GM21390 (cell line): ENCODE results near the gene PRR3.
A peak's percentile ranks its signal among the peaks of the same experiment; 100 is the strongest.

Experiments used
- ATAC-seq: cut with Tn5 transposase; IDR thresholded peaks from one replicate; pipeline ENCODE4 v1.9.1; 2021; ENCODE audit not compliant: unreplicated experiment

The PRR3 gene

DNA sequence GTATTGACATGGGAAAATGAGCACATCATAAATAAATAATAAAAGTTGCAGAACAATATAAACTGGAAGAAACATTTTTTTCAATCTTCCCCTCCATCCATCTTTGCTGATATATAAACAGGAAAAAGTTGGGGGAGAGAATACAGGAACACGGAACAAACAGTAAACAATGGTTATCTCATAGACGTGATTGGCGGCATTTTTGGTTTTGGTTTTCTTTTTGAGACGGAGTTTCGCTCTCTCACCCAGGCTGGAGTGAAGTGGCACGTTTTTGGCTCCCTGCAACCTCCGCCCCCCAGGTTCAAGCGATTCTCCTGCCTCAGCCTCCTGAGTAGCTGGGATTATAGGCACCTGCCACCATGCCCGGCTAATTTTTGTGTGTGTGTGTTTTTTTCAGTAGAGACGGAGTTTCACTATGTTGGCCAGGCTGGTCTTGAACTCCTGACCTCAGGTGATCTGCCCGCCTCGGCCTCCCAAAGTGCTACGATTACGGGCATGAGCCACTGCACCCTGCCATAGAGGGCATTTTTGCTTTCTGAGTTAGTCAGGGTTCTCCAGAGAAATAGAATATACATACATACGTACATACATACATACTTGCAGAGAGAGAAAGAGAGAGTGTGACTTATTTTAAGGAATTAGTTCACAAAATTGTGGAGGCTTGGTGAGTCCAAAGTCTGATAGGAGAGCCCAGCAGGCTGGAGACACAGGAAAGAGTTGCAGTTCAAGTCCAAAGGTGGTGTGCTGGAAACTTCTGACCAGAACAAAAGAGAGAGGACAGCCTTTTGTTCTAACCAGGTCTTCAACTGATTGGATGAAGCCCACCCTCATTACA is 23.4 kb upstream of the PRR3 start:
- ATAC-seq: no peak

DNA sequence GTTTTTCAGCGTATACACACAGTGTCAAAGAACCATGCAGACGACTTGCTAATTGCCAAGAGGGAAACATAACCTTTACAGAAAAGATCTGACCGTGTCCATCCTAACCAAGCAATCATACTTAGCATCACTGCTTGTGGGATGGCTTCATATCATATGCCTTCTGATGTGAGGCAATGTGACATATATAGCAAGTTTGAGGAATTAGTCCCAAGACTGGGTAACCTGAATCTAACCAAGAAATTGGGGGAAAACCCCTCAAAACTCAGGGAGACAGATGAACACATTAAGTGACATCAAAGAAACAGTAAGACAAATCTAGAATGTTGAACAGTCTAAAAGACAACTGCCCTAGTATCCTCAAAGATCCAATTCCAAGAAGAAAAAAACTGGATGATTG is 19.2 kb upstream of the PRR3 start:
- ATAC-seq: no peak

DNA sequence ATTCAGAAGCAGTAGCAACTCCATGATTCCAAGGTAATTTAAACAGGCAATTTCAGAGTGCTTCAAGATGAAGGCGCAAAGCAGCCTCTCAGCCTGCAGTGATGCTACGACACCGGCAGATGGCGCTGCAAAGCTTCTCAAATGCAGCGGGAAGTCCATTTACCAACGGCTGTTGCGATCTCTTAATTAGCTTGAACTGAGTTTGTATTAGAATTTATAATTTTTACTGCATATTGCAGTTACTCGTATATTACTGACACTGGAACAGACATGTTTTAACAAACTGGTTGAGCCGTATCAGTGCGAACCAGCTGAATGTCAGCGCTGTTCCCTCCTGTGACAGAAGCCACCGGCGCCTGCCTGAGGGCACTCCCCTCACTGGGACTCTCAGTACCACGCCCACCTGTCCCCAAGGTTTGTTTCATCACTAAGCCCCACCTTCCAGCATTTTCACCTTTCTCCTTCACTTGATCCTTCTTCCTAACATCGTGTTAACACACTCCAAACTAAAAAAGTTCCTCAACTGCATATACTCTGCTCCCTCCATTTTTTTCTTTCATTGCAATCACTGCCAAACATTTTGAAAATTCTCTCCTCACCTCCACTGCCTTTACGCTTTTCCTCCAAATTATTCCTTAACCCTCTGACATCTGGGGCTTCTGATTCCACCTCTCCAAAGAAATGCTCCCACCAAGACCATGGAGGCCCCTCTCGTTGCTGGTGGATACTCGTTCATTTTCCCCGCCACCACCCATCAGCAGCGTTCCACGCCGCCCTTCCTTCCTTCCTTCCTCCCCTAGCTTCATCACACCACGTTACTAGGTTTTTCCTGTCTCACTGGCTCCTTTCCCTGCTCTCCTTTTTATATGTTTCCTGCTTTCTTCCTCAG is 15.3 kb upstream of the PRR3 start:
- no peak for ATAC-seq

DNA sequence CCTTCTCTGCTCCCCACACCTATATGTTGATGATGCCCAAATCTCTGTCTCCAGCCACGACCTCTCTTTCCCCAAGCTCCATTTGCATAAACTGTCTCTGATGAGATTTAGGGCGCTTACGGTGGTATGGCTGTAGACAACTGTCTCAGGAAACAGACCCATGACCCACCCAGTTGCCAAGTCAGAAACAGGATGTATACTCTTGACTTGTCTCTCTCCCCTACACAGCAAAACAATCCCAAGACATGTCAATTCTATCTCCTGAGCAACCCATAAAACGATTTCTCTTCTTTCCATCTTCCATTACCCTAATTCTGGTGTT is 14.7 kb upstream of the PRR3 start:
- no peak for ATAC-seq

DNA sequence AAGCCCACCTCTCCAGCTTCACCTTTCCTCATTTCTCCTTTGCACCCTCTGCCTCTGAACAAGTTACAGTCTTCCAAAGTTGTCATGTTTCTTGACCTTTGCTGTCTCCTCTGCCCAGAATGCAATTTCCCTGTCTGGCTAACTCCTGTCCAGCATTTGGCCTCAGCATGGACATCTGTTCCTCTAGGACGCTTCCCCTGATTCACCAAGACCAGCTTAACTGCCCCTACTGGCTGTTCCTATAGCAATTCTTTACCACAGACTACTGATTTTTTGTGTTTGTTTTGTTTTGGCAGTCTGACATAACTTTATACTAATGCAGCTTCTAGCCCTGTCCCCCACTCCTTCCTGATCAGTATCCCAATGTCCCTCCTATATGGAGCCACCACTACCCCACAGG is 14.2 kb upstream of the PRR3 start:
- no peak for ATAC-seq

DNA sequence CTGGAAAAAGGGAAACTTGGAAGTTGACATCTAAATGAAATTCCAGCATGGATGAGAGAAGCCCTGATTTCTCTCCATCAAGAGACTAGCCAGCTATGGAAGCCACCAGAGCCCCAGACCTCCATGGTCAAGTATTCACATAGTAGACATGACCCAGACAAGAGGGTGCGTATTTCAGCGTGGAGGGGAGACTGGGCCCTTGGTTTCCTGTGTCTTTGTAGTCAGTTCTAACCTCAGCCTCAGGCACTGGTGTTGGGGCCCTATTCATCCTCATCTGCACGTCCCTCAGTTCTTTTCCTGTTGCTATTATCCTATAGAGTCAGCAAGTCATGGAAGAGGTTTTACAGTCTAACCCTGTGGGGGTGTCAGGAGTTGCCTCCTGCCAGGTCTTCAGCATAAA is 13.3 kb upstream of the PRR3 start:
- ATAC-seq: no peak

DNA sequence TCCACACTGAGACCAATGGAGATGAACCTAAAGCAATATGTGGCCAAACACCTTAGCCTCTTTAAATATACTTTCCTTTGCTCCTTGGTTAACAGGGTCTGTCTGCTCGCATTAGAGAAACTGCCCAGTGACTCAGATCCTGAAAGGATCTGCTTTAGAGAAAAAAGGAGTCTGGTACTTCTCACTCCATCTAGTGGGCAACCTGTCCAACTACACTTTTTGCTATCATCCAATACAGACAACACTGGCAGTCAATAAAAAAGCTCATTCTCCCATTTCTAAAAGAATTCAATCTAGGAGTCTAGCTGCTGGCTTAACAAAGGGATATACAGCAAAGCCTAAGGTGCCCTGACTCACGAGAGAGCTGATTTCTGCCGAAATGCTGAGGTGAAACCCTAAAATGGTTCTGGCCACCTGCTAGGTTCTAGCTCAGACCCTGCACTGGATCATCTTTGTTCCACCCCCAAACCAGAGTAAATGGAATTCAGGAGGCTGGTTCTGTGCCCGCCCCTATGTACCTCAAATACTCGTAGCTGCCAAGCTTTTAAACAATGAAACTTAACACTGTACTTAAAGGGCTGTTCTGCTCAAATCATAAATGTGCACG is 12.3 kb upstream of the PRR3 start:
- ATAC-seq: no peak

DNA sequence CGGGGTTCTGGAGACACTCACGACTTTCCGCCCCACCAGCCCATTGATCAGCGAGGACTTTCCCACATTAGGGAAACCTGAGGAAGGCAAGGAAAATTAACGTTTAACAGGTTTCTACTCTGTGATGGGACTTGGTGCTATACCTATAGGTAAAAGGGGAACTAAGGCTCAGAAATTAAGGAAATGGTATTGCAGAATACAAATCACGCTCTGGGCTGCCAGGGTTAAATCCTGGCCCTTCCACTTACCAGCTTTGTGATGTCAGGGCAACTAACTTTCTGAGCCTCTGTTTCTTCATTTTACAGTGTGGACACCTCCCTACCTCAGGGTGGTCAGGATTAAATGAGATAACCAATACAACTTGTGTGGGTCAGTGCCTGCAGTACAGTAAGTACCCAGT is 9.6 kb upstream of the PRR3 start:
- no peak for ATAC-seq

DNA sequence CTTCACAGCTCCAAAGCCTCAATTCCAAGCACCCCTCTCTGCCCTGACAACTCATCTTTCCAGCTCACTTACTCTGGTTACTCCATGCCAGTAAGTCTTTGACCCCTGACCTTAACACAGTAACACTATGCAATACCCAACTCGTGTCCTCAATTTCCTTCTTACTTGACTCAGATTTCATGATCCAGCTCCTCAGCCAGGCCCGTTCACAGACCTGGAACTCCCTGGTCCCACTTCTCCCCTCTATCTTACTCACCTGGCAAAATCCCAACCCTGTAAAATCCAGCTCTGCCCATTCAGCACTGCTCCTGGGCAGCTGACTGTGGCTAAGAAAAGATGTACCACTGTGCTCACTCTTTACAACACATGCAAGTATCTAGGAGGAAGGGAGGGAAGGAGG is 8.7 kb upstream of the PRR3 start:
- ATAC-seq: no peak

DNA sequence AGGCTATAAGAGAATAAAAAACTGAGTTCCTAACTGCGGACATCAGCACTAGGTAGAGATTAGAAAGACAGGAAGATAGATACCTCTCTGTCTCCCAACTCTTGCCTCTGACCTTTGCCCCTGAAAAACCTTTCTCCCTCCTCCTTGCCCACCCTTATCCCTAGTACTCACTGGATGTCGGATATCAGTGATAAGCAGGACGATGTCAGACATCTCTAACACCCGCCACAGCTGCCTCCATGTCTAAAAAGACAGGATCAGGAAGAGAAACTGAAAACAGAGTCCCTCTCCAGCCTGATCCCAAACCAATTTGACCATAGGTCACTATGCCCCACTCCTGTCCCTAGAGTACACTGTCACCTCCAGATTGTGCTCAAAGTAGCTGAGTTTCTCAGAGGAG is 2.7 kb upstream of the PRR3 start:
- ATAC-seq: no peak

DNA sequence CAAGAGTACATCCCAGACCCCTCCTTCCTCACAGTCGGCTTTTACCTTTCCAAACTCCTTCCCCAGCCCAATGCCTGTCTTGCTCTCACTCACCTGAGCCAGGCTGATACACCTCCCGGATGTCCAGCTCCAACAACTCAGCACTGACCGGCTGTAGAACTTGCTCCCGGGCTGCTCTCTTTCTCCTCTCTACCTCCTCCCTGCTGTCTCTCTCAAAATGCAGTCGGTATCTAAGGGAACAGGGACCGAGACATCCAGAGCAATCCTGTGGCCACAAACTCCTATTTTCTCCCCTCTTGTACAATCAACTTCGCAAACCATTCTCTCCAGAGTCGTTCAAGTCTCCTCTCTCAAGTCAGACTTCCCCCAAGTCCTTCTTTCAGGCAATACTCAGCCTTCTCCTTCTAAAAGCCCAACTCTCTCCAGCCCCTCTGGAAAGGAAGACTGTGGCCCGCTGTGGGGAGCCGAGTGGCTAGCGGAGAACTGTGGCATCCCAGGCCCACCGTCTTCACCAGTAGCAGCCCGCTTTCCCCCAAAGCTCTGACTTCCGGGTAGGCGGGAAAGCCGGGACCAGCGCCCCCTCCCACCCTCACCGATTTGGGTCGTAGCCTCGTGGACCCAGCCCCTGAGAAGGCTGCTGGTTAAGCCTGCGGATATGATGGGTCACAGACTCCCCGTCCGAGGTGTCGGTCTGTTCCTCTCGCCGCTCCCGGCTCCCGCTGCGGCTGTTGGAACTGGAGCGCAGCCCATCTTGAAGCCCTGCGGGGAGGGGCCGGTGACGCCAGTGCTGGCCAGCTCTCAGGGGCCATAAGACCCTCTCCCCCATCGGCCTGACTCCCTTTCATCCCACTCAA is 1.9 kb upstream of the PRR3 start:
- no peak for ATAC-seq

DNA sequence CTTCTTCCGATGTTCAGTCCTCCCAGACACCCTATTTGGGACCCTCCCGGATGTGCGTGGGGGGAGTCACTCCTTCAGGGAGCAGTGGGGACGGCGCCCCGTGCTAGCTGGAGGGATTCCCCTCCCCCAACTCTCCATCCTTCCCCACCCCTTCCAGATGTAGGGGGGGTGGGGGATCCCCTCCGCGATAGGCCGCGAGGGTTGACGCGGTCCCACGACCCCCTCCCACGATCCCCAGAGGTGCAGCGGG is 1.4 kb upstream of the PRR3 start:
- ATAC-seq: no peak

DNA sequence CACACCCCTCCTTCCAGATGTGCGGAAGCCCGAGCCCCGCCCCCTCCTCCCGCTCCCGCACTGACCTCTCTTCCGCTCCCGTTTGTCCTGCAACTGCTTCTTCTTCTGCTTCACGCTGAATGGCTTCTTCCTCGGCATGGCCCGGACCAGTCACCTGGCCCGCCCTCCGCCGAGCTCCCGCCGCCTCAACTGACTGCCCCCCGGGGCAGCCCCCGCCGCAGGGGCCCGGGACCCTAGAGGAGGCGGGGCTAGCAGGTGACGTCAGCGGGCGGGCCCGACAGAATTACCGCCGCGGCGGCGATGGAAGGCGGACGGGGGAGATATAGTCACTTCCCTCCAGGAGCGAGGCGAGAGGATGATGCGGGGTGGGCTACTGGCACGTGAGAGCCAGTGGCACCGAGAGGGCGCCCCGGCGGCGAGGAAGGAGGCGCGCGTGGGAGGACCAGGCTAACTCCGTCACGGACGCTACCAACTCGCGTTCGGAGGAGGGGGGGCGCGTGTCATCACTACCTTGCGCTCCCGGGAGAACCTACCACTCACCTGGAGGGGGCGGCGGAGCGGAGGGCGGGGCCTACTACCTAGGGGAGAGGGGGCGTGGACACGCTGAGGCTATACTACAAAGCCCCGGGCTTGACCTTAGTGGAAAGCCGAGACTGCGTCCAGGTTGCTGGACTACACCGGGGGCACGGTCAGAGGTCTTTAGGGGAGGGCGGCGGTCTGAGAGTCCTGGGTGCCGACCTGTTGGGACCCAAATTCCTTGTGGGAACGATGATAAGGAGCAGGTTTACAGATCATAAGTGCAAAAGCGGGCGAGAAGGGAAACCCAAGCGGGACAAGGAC is 809 bp upstream of the PRR3 start, which contains the start of gene GNL1:
Gene GNL1 (minus strand): TSS at position 424 of the 840 bp plus-strand sequence. CDS start 286 bp downstream, at position 138.
- ATAC-seq: peak; percentile 75

DNA sequence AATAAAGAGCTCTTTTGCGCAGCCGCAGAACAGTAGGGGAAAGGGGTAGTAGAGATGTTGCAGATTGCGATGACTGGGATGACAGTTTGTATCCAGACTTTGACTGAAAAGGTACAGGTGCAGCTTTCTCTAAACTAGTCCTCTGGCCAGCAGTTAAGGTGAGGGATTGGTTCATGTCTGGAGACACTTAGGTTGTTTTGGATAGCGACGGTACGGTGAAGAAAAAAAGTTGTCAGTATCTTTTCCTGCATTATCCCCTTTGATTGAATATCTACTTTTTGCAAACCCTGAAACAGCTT is 537 bp downstream of the PRR3 start:
- no peak for ATAC-seq

DNA sequence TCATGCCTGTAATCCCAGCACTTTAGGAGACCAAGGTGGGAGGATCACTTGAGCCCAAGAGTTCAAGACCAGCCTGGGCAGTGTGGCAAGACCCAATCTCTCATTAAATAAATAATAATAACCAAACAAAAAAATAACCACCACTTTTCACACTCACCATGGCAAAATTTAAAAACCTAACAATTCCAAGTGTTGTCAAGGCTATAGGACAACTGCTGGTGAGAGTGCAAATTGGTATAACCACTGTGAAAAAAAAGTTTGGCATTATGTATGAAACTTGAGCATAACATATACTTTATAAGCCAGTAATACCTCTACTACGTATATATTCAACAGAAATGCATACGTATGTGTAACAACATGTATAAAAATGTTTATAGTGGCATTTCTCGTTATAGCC is 3.8 kb downstream of the PRR3 start:
- ATAC-seq: no peak

DNA sequence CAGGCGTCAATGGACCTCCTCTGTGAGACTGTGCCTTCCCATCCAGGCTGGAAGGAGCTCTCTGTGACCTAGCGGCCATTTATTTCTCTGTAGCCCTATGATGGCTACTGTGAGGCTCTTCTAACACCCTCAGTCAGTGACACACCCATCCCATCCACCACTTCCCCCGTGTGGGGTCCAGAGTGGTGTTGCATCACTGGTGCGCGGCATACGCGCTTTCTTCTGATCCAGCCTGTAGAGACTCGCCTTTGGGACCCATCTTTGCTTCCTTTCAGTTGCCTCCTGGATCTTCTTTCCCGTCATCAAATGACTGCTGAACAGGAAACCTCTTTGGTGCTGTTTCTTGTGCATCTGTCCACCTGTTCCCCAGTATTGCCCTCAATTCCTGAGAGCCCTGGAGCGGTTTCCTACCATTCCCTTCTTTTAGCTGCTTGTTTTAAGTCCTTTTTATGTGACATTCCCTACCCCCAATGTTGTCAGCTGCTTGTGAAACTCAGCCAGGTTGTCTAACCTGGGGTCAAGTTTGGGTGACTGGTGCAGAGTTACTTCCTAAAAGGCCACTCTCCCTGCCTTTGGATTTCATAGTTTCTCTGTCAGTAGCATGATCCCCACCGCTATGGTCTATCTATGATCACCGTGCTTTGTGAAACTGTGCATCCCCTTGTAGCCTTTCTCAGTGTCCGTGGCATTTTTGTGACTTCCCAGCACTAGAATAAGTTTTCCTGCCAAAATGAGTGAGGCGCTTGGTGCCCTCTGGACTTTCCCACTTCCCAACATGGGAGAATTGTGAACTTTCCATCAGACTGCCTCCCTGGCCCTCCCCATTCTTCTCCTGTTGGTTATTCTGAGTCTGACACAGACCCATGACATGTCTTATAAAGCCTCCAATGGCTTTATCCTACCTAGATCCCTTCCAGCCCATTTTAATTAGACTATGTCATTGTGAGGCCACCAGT is 5.7 kb downstream of the PRR3 start:
- no peak for ATAC-seq

DNA sequence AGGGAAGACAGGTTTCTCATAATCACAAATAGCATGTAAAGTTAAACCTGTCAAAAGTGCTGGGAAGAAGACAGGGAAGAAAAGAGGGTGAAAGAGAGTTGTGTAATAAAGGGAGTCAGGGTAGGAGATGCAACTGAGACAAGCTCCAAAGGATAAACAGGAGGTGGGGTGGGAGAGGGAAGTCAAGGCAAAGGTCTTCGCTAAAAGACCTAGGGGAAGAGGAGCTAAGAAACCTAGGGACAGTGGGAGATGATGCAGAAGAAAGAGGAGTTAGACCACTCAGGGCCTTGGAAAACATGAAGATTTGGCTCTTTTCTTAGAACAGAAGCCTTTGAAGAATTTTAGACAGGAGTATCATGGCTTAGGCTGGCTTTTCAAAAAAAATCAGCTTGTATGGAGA is 7.0 kb downstream of the PRR3 start:
- ATAC-seq: no peak

DNA sequence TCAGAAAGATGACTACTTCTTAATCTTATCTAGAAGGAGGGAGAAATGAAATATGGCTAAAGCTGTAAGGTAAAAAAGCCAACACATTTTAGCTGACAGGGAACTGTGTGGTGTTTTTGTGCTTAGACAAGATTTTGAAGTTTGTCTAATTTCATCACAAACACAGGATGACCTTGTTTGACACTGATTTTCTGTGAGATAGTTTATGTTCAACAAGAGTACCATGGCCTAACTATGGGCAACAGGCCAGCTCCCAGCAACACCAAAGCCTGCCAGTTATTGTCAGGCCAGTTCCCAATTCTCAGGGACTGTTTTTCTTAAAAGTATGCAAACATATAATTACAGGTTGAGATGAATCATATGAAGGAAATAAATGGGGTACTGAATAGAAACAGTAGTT is 8.7 kb downstream of the PRR3 start:
- ATAC-seq: no peak

DNA sequence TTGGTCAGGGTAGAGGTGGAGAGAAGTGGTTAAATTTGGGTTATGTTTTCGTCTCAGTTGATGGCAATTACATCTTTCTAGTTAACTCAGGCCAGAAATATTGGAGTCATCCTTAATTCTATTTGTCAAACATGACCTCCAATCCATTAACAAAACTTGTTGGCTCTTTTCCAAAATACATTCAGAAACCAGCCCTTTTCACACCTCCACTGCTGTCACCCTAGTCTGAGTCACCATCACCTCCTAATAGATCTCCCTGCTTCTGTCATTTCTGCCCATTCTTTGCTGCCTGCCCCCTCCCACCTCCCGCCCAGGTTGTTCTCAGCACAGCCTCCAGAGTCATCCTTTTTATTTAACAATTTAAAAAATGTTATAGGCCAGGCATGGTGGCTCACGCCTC is 11.2 kb downstream of the PRR3 start:
- ATAC-seq: no peak
